Effector memory CD8-positive, alpha-beta T cell (primary cell): ENCODE measurements around the gene LSR.
"Not testable (repeated sequence)": the region's sequence is repeated elsewhere in the genome, so short reads cannot be mapped to it uniquely, and the experiment has no call there.

ENCODE experiments used
- ATAC-seq: fragments of 150-1000 bp; cut with Tn5 transposase; replicated peaks from 2 replicates; pipeline ENCODE4 v1.10.0; 2021; ENCODE audit warnings: mild to moderate bottlenecking, moderate library complexity
- DNase-seq, 3 experiments: peaks; one replicate each; pipeline ENCODE4 v3.0.0; 2021
- H3K27ac Mint-ChIP-seq, 2 donors: one replicate each; pipeline ENCODE4 v1.8.0; 2022; ENCODE audit warnings: mild to moderate bottlenecking in 2 of 2, mixed read lengths in 2 of 2, moderate library complexity in 2 of 2
- H3K27me3 Mint-ChIP-seq, 2 donors: one replicate each; pipeline ENCODE4 v1.8.0; 2022; ENCODE audit warnings: mixed read lengths in 2 of 2
- H3K36me3 Mint-ChIP-seq: one replicate; pipeline ENCODE4 v1.8.0; 2022; ENCODE audit warnings: mild to moderate bottlenecking, moderate library complexity, mixed read lengths; ENCODE audit not compliant: insufficient read depth
- H3K4me1 Mint-ChIP-seq, 2 donors: one replicate each; pipeline ENCODE4 v1.8.0; 2022; ENCODE audit warnings: low read depth in 2 of 2, mixed read lengths in 2 of 2
- H3K4me3 Mint-ChIP-seq, 2 donors: one replicate each; pipeline ENCODE4 v1.8.0; 2022; ENCODE audit warnings: mild to moderate bottlenecking in 2 of 2, mixed read lengths in 2 of 2, moderate library complexity in 2 of 2
- H3K9me3 Mint-ChIP-seq, 2 donors: one replicate each; pipeline ENCODE4 v1.8.0; 2022; ENCODE audit warnings: mixed read lengths in 2 of 2

The LSR gene

GRCh38 chr19:35285095-35285449 lies 36.3 kb downstream of the LSR start:
- Mint-ChIP-seq H3K27ac (peak overlapping the region in 1 of 2 donors; percentile 44), H3K4me1 (peaks cover 3 to 4% of the 10 kb centered on the region in 2 donors), H3K4me3 (no peak overlapping the region), H3K36me3 (peaks cover 9% of the 10 kb centered on the region), H3K9me3 (no peaks in the 10 kb centered on the region), H3K27me3 (peaks cover 22 to 36% of the 10 kb centered on the region in 2 donors)
- DNase-seq = no peak
- ATAC-seq = no peak

GRCh38 chr19:35285465-35285864 lies 36.7 kb downstream of the LSR start:
- not testable (repeated sequence) for H3K9me3 Mint-ChIP-seq
- peak overlapping the region in 1 of 2 donors; percentile 44 for H3K27ac Mint-ChIP-seq

GRCh38 chr19:35286101-35286500 lies 37.3 kb downstream of the LSR start:
- H3K36me3 Mint-ChIP-seq, H3K27ac Mint-ChIP-seq, DNase-seq, H3K4me1 Mint-ChIP-seq, ATAC-seq, H3K9me3 Mint-ChIP-seq, H3K4me3 Mint-ChIP-seq: not testable (repeated sequence)
- H3K27me3 Mint-ChIP-seq = peaks cover 22 to 43% of the 10 kb centered on the region in 2 donors

More at GRCh38 chr19:35285465-35285864, 36.7 kb downstream of the LSR start:
- H3K4me3 Mint-ChIP-seq, ATAC-seq, H3K36me3 Mint-ChIP-seq, DNase-seq, H3K4me1 Mint-ChIP-seq: not testable (repeated sequence)
- H3K27me3 Mint-ChIP-seq = peaks cover 22 to 37% of the 10 kb centered on the region in 2 donors

GRCh38 chr19:35287713-35288112 lies 38.9 kb downstream of the LSR start:
- H3K36me3 Mint-ChIP-seq = no peaks in the 10 kb centered on the region
- H3K9me3 Mint-ChIP-seq = no peaks in the 10 kb centered on the region
- peaks cover 15 to 40% of the 10 kb centered on the region in 2 donors for H3K27me3 Mint-ChIP-seq
- H3K4me3 Mint-ChIP-seq = no peak overlapping the region
- no peaks in the 10 kb centered on the region for H3K4me1 Mint-ChIP-seq
- no peak overlapping the region for H3K27ac Mint-ChIP-seq
- ATAC-seq (no peak), DNase-seq (no peak)

GRCh38 chr19:35288331-35288730 lies 39.5 kb downstream of the LSR start:
- Mint-ChIP-seq H3K4me3 (no peak overlapping the region), H3K4me1 (peaks cover 0 to 2% of the 10 kb centered on the region in 2 donors), H3K9me3 (no peaks in the 10 kb centered on the region), H3K36me3 (no peaks in the 10 kb centered on the region), H3K27ac (no peak overlapping the region), H3K27me3 (peaks cover 9 to 34% of the 10 kb centered on the region in 2 donors)
- no peak for DNase-seq
- ATAC-seq = no peak

GRCh38 chr19:35288906-35289305 lies 40.1 kb downstream of the LSR start:
- Mint-ChIP-seq H3K4me3 (no peak overlapping the region), H3K27me3 (peaks cover 7 to 28% of the 10 kb centered on the region in 2 donors), H3K27ac (no peak overlapping the region), H3K4me1 (peaks cover 0 to 2% of the 10 kb centered on the region in 2 donors), H3K9me3 (no peaks in the 10 kb centered on the region), H3K36me3 (no peaks in the 10 kb centered on the region)
- no peak for ATAC-seq
- no peak for DNase-seq

GRCh38 chr19:35290381-35291127 lies 41.8 kb downstream of the LSR start:
- Mint-ChIP-seq H3K4me1 (peaks cover 0 to 2% of the 10 kb centered on the region in 2 donors), H3K9me3 (no peaks in the 10 kb centered on the region)

GRCh38 chr19:35291259-35291658 lies 42.5 kb downstream of the LSR start:
- DNase-seq (no peak), ATAC-seq (no peak)
- Mint-ChIP-seq H3K4me3 (no peak overlapping the region), H3K9me3 (no peaks in the 10 kb centered on the region), H3K4me1 (peaks cover 0 to 2% of the 10 kb centered on the region in 2 donors), H3K27ac (peak overlapping the region in 1 of 2 donors; percentile 66), H3K36me3 (no peaks in the 10 kb centered on the region), H3K27me3 (peaks cover 0 to 12% of the 10 kb centered on the region in 2 donors)

More at GRCh38 chr19:35290381-35291127, 41.8 kb downstream of the LSR start:
- no peak for ATAC-seq
- Mint-ChIP-seq H3K27me3 (peaks cover 0 to 12% of the 10 kb centered on the region in 2 donors), H3K27ac (peak overlapping the region in 1 of 2 donors; percentile 66), H3K4me3 (no peak overlapping the region), H3K36me3 (no peaks in the 10 kb centered on the region)
- DNase-seq = no peak

GRCh38 chr19:35291916-35292315 lies 43.1 kb downstream of the LSR start, which contains the start of gene MAG:
Gene MAG, plus strand, starts transcription at chr19:35292161. Its CDS starts 3,248 bp downstream, at chr19:35295409.
- no peak for ATAC-seq

GRCh38 chr19:35292421-35293362 lies 43.9 kb downstream of the LSR start:
- no peaks in the 10 kb centered on the region for H3K9me3 Mint-ChIP-seq
- peak overlapping the region in 1 of 2 donors; percentile 44 for H3K27ac Mint-ChIP-seq
- peaks cover 0 to 2% of the 10 kb centered on the region in 2 donors for H3K4me1 Mint-ChIP-seq
- peaks cover 0 to 12% of the 10 kb centered on the region in 2 donors for H3K27me3 Mint-ChIP-seq
- no peak overlapping the region for H3K4me3 Mint-ChIP-seq
- DNase-seq = no peak
- no peaks in the 10 kb centered on the region for H3K36me3 Mint-ChIP-seq
- ATAC-seq = no peak

More at GRCh38 chr19:35291916-35292315, 43.1 kb downstream of the LSR start, which contains the start of gene MAG:
- peaks cover 0 to 12% of the 10 kb centered on the region in 2 donors for H3K27me3 Mint-ChIP-seq
- no peaks in the 10 kb centered on the region for H3K9me3 Mint-ChIP-seq
- peak within 1 kb of the TSS in 1 of 2 donors; percentile 66 for H3K27ac Mint-ChIP-seq
- H3K4me1 Mint-ChIP-seq = peaks cover 0 to 2% of the 10 kb centered on the region in 2 donors
- H3K36me3 Mint-ChIP-seq = no peaks in the 10 kb centered on the region
- no peak within 1 kb of the TSS for H3K4me3 Mint-ChIP-seq
- DNase-seq = no peak

- DNase-seq (no peak), ATAC-seq (no peak)
- Mint-ChIP-seq H3K27ac (no peak overlapping the region), H3K4me1 (peaks cover 0 to 2% of the 10 kb centered on the region in 2 donors), H3K36me3 (no peaks in the 10 kb centered on the region), H3K27me3 (peaks cover 0 to 12% of the 10 kb centered on the region in 2 donors), H3K4me3 (no peak overlapping the region), H3K9me3 (no peaks in the 10 kb centered on the region)
Measured at GRCh38 chr19:35293363-35293739, 44.5 kb downstream of the LSR start.

GRCh38 chr19:35293808-35294207 lies 45.0 kb downstream of the LSR start:
- Mint-ChIP-seq H3K36me3 (no peaks in the 10 kb centered on the region), H3K27ac (no peak overlapping the region), H3K9me3 (no peaks in the 10 kb centered on the region), H3K4me3 (no peak overlapping the region), H3K4me1 (peaks cover 0 to 2% of the 10 kb centered on the region in 2 donors), H3K27me3 (peaks cover 0 to 12% of the 10 kb centered on the region in 2 donors)
- DNase-seq (no peak), ATAC-seq (no peak)

GRCh38 chr19:35294328-35294727 lies 45.5 kb downstream of the LSR start:
- no peak for DNase-seq
- Mint-ChIP-seq H3K4me3 (no peak overlapping the region), H3K9me3 (no peaks in the 10 kb centered on the region), H3K27me3 (peaks cover 0 to 12% of the 10 kb centered on the region in 2 donors), H3K4me1 (peaks cover 0 to 2% of the 10 kb centered on the region in 2 donors), H3K27ac (no peak overlapping the region), H3K36me3 (no peaks in the 10 kb centered on the region)
- ATAC-seq = no peak
